DMS79 treated with DMSO at 0.1 percent for 48 hours (cell line): ENCODE data around the gene CNTN2.
A peak's percentile ranks its signal among the peaks of the same experiment; 100 is the strongest.

Experiments
- DNase-seq: peaks from one replicate; lab custom pipeline; 2025; lab: John Stamatoyannopoulos, UW

CNTN2 gene

GRCh38 chr1:205054013-205054412 is 11.0 kb downstream of the CNTN2 start:
- no peak for DNase-seq

GRCh38 chr1:205056188-205056611 is 13.2 kb downstream of the CNTN2 start:
- no peak for DNase-seq

GRCh38 chr1:205056956-205057568 is 14.1 kb downstream of the CNTN2 start:
- DNase-seq, result no peak

GRCh38 chr1:205057808-205058575 is 15.0 kb downstream of the CNTN2 start:
- DNase-seq, result no peak

- DNase-seq, result no peak
Observed at GRCh38 chr1:205058853-205059252, 15.8 kb downstream of the CNTN2 start.

- no peak for DNase-seq
Observed at GRCh38 chr1:205059660-205060059, 16.6 kb downstream of the CNTN2 start.

- no peak for DNase-seq
Observed at GRCh38 chr1:205060746-205061145, 17.7 kb downstream of the CNTN2 start.

- DNase-seq, result no peak
Observed at GRCh38 chr1:205061227-205061626, 18.2 kb downstream of the CNTN2 start.

- peak; percentile 72 for DNase-seq
Observed at GRCh38 chr1:205061665-205062069, 18.7 kb downstream of the CNTN2 start.

- no peak for DNase-seq
Observed at GRCh38 chr1:205062319-205062718, 19.3 kb downstream of the CNTN2 start.

- no peak for DNase-seq
Observed at GRCh38 chr1:205062895-205063294, 19.9 kb downstream of the CNTN2 start.

GRCh38 chr1:205064301-205064700 is 21.3 kb downstream of the CNTN2 start:
- no peak for DNase-seq

GRCh38 chr1:205064741-205065316 is 21.8 kb downstream of the CNTN2 start:
- DNase-seq, result no peak

GRCh38 chr1:205065666-205066065 is 22.7 kb downstream of the CNTN2 start:
- no peak for DNase-seq

GRCh38 chr1:205066141-205066818 is 23.3 kb downstream of the CNTN2 start:
- no peak for DNase-seq

GRCh38 chr1:205067031-205067430 is 24.0 kb downstream of the CNTN2 start:
- no peak for DNase-seq

GRCh38 chr1:205068001-205068400 is 25.0 kb downstream of the CNTN2 start:
- no peak for DNase-seq

- DNase-seq, result no peak
Observed at GRCh38 chr1:205068457-205069040, 25.5 kb downstream of the CNTN2 start.

- DNase-seq, result no peak
Observed at GRCh38 chr1:205069371-205070125, 26.5 kb downstream of the CNTN2 start.

GRCh38 chr1:205071028-205071409 is 28.0 kb downstream of the CNTN2 start:
- DNase-seq, result no peak

- no peak for DNase-seq
Observed at GRCh38 chr1:205071801-205072200, 28.8 kb downstream of the CNTN2 start.

GRCh38 chr1:205072286-205072685 is 29.3 kb downstream of the CNTN2 start:
- no peak for DNase-seq
